Activated CD4-positive, alpha-beta memory T cell treated with anti-CD3 and anti-CD28 coated beads, Interleukin-2, amount 10 ng/mL, durations not matched to agents 7 days and 5 days (primary cell): ENCODE measurements around the gene OR2L8. TPM values are rescaled to one million over a fixed set of nuclear protein-coding genes. Genes with fewer than 3 reads are reported as not detected.

Source experiments
- CTCF ChIA-PET: fragments of 350-600 bp; sonication (Branson Sonifier 250); formaldehyde crosslinking; loops from one replicate; lab custom pipeline; 2021; ENCODE audit warnings: antibody characterized with exemption, inconsistent platforms; lab: Charles Lee
- POLR2A ChIA-PET: fragments of 350-600 bp; sonication (Branson Sonifier 250); formaldehyde crosslinking; loops from one replicate; lab custom pipeline; 2021; ENCODE audit warnings: antibody characterized with exemption; lab: Charles Lee
- DNase-seq: peaks from one replicate; pipeline ENCODE4 v3.0.0-alpha.2; 2020
- H3K27ac Mint-ChIP-seq: one replicate; pipeline ENCODE4 v1.8.0; 2021; ENCODE audit warnings: mild to moderate bottlenecking, mixed read lengths
- H3K27me3 Mint-ChIP-seq: one replicate; pipeline ENCODE4 v1.8.0; 2021; ENCODE audit warnings: mixed read lengths
- H3K36me3 Mint-ChIP-seq: one replicate; pipeline ENCODE4 v1.8.0; 2021; ENCODE audit warnings: low read depth, mixed read lengths
- H3K4me1 Mint-ChIP-seq: one replicate; pipeline ENCODE4 v1.8.0; 2021; ENCODE audit warnings: mixed read lengths
- H3K4me3 Mint-ChIP-seq: one replicate; pipeline ENCODE4 v1.8.0; 2021; ENCODE audit warnings: mild to moderate bottlenecking, mixed read lengths
- H3K9me3 Mint-ChIP-seq: one replicate; pipeline ENCODE4 v1.8.0; 2021; ENCODE audit warnings: mixed read lengths
- total RNA-seq, 2 experiments: library from RNA; stranded (reverse); gene quantifications; one replicate each; pipeline ENCODE4 v1.2.3, GENCODE V29; 2021

The OR2L8 gene, protein sequence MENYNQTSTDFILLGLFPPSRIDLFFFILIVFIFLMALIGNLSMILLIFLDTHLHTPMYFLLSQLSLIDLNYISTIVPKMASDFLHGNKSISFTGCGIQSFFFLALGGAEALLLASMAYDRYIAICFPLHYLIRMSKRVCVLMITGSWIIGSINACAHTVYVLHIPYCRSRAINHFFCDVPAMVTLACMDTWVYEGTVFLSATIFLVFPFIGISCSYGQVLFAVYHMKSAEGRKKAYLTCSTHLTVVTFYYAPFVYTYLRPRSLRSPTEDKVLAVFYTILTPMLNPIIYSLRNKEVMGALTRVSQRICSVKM
- not detected for total RNA-seq

GRCh38 chr1:247948558-247948957 lies at the start of gene OR2L8:
Gene OR2L8, plus strand, starts transcription at chr1:247948858. Its CDS starts 0 bp downstream, at chr1:247948858.
- H3K4me3 Mint-ChIP-seq = no peak within 1 kb of the TSS
- no peaks in the 10 kb centered on the region for H3K4me1 Mint-ChIP-seq
- H3K9me3 Mint-ChIP-seq = no peaks in the 10 kb centered on the region
- ChIA-PET CTCF (no interaction called here), POLR2A (no interaction called here)
- H3K27ac Mint-ChIP-seq = no peak within 1 kb of the TSS
- no peaks in the 10 kb centered on the region for H3K36me3 Mint-ChIP-seq
- H3K27me3 Mint-ChIP-seq = no peaks in the 10 kb centered on the region
- DNase-seq = no peak

DNA sequence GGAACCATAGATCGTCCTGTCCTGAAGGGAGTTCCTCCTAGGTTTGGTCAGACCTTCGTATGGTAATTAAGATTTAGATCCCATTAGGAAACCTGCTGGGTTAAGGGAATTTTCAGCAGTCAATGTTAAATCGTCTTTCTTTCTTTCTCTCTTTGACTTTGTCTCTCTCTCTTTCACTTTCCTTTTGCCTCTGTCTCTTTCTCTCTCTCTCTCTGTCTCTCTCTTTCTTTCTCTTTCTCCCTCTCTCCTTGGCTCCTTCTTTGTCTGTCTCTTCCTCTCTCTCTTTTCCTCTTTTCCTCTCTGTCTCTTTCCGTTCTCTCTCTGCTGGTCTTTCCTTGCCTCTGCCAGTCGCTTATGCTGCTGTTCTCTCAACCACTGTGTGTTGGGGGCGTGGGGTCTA lies 44.5 kb upstream of the OR2L8 start:
- Mint-ChIP-seq H3K36me3 (no peaks in the 10 kb centered on the region), H3K27ac (no peak overlapping the region), H3K4me3 (no peak overlapping the region), H3K27me3 (no peaks in the 10 kb centered on the region), H3K9me3 (no peaks in the 10 kb centered on the region), H3K4me1 (peaks cover 29% of the 10 kb centered on the region)
- DNase-seq = no peak
- ChIA-PET POLR2A (no interaction called here), CTCF (no interaction called here)

DNA sequence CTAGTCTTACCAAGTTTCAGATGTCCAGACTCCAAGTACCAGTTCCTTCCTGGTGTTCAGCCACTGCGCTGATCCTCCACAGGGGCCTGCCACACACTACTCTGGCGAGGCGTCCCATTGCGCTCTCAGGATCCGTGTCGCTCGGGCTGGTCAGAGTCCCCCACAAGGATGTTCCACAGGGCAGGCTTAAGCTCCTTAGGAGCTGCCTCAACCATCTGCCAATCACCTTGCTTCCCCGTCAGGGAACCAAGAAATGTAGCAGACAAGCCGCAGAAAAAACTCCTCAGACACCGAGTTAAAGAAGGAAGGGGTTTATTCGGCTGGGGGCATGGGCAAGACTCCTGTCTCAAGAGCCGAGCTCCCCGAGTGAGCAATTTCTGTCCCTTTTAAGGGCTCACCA lies 43.5 kb upstream of the OR2L8 start:
- H3K27ac Mint-ChIP-seq = no peak overlapping the region
- CTCF ChIA-PET = no interaction called here

GRCh38 chr1:247905910-247906503 lies 42.7 kb upstream of the OR2L8 start:
- no peaks in the 10 kb centered on the region for H3K36me3 Mint-ChIP-seq
- peak overlapping the region; percentile 21 for H3K27ac Mint-ChIP-seq
- H3K4me3 Mint-ChIP-seq = peak overlapping the region; percentile 66
- no peaks in the 10 kb centered on the region for H3K9me3 Mint-ChIP-seq
- ChIA-PET POLR2A (no interaction called here), CTCF (interaction anchor here (1.6 kb wide), 1 partner anchor 31 kb away, joined by 6 read pairs; no protein-coding TSS in a partner anchor)
- peaks cover 29% of the 10 kb centered on the region for H3K4me1 Mint-ChIP-seq
- no peaks in the 10 kb centered on the region for H3K27me3 Mint-ChIP-seq
- no peak for DNase-seq

More for the DNA sequence above, 43.5 kb upstream of the OR2L8 start:
- no peaks in the 10 kb centered on the region for H3K9me3 Mint-ChIP-seq
- no peaks in the 10 kb centered on the region for H3K36me3 Mint-ChIP-seq
- DNase-seq = no peak
- no peaks in the 10 kb centered on the region for H3K27me3 Mint-ChIP-seq
- no peak overlapping the region for H3K4me3 Mint-ChIP-seq
- POLR2A ChIA-PET = no interaction called here
- H3K4me1 Mint-ChIP-seq = peaks cover 29% of the 10 kb centered on the region

DNA sequence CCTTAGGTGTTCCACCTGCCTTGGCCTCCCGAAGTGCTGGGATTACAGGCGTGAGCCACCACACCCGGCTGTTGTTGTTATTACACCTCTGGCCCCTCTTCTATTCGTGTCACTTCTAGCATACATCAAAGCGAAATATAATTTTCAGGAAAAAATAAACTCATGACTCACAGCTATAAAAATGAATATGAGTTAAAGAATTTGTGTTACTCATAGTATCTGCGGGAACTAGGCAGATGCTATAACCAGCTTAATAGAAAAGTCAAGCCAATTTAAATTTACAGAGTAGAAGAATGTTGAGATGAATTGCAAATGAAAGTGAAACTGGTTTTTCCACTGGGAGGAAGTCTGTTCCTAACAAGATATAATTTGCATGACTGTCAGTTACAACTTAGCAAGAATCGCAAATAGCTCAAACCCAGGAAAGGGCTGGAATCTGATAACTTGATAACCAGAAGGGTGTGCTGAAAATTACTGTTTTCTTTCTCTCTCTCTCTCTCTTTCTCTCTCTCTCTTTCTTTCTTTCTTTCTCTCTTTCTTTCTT lies 42.1 kb upstream of the OR2L8 start:
- Mint-ChIP-seq H3K4me1 (peaks cover 29% of the 10 kb centered on the region), H3K27ac (peak overlapping the region; percentile 21), H3K27me3 (no peaks in the 10 kb centered on the region), H3K36me3 (no peaks in the 10 kb centered on the region), H3K4me3 (peak overlapping the region; percentile 66), H3K9me3 (no peaks in the 10 kb centered on the region)
- CTCF ChIA-PET = interaction anchor here (1.6 kb wide), 1 partner anchor 30 kb away, joined by 6 read pairs; no protein-coding TSS in a partner anchor
- DNase-seq = no peak
- POLR2A ChIA-PET = no interaction called here

GRCh38 chr1:247908766-247909165 lies 39.9 kb upstream of the OR2L8 start:
- POLR2A ChIA-PET = no interaction called here
- no peak for DNase-seq

GRCh38 chr1:247913786-247914185 lies 34.9 kb upstream of the OR2L8 start:
- no peaks in the 10 kb centered on the region for H3K36me3 Mint-ChIP-seq
- DNase-seq = no peak
- ChIA-PET CTCF (interaction anchor here (1.3 kb wide), 1 partner anchor 22 kb away, joined by 6 read pairs; no protein-coding TSS in a partner anchor), POLR2A (no interaction called here)
- no peaks in the 10 kb centered on the region for H3K27me3 Mint-ChIP-seq
- H3K4me1 Mint-ChIP-seq = no peaks in the 10 kb centered on the region
- H3K4me3 Mint-ChIP-seq = no peak overlapping the region
- no peaks in the 10 kb centered on the region for H3K9me3 Mint-ChIP-seq
- no peak overlapping the region for H3K27ac Mint-ChIP-seq

More at GRCh38 chr1:247908766-247909165, 39.9 kb upstream of the OR2L8 start:
- CTCF ChIA-PET = no interaction called here
- peaks cover 29% of the 10 kb centered on the region for H3K4me1 Mint-ChIP-seq
- H3K27ac Mint-ChIP-seq = no peak overlapping the region
- no peaks in the 10 kb centered on the region for H3K9me3 Mint-ChIP-seq
- no peaks in the 10 kb centered on the region for H3K27me3 Mint-ChIP-seq
- H3K4me3 Mint-ChIP-seq = no peak overlapping the region
- H3K36me3 Mint-ChIP-seq = no peaks in the 10 kb centered on the region

DNA sequence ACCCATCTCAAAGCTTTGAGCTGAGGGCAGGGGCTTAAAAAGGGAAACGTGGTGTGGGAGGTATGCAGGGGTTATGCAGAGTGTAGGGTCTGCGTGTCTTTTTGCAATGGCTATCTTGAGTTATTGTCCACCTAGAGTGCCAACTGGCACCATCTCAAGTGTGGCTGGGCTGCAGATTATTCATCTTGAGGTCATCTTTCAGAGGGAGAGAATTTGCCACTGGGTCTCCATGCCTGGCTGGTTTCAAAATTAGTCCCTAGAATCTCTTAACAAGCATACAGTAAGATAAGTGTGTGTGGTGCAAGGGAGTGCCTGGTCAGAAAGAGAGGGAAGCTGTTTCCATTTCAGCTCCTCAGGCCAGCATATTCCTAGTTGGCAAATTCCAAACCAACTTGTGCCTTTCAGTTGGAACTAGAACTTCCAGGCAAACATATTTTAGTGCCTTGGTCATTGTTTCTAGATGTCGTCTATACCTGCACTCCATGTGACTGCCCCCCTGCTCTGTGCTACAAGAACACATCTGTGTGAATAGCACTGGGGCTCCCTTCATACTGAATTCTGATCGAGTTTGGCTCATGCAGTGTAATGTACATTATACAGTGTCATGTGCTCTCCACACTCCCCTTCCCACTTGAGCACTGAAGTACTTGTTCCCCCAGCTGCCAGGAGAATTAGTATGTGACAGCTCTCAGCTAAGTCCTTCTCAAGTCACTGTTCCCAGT lies 33.6 kb upstream of the OR2L8 start:
- H3K36me3 Mint-ChIP-seq = no peaks in the 10 kb centered on the region
- no peaks in the 10 kb centered on the region for H3K27me3 Mint-ChIP-seq
- CTCF ChIA-PET = interaction anchor here (1.0 to 1.3 kb wide), 2 partner anchors 21 to 22 kb away, joined by 3 to 6 read pairs; no protein-coding TSS in a partner anchor
- H3K4me1 Mint-ChIP-seq = no peaks in the 10 kb centered on the region
- H3K4me3 Mint-ChIP-seq = no peak overlapping the region
- DNase-seq = no peak
- no peaks in the 10 kb centered on the region for H3K9me3 Mint-ChIP-seq
- POLR2A ChIA-PET = no interaction called here
- H3K27ac Mint-ChIP-seq = no peak overlapping the region

- Mint-ChIP-seq H3K27me3 (no peaks in the 10 kb centered on the region), H3K27ac (no peak within 1 kb of the TSS), H3K4me1 (no peaks in the 10 kb centered on the region), H3K36me3 (no peaks in the 10 kb centered on the region), H3K9me3 (no peaks in the 10 kb centered on the region), H3K4me3 (no peak within 1 kb of the TSS)
- ChIA-PET CTCF (no interaction called here), POLR2A (no interaction called here)
- no peak for DNase-seq
Measured at GRCh38 chr1:247919952-247920351, 28.7 kb upstream of the OR2L8 start, which contains the start of gene OR2T8. Gene OR2T8, plus strand, starts transcription at chr1:247920252. Its CDS starts 766 bp downstream, at chr1:247921018.

DNA sequence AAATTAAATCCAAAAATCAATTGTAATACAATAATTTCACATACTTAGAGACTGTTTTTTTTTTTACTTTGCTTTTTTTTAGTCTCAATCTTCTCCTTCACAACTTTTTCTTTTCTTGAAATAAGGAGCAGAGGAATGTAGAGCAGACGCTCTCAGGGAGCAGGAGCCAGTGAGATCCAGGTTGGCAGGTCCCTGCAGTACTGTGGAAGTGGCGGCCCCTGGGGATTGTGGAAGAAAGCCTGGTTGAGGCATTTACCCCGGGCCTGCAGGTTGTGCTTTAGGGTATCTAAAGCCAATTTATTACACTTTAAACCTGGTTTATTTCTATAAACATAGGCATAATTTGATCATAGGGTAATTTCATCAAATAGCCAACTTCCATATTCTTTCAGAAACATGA lies 24.7 kb upstream of the OR2L8 start:
- H3K9me3 Mint-ChIP-seq = no peaks in the 10 kb centered on the region
- no peak for DNase-seq
- H3K36me3 Mint-ChIP-seq = no peaks in the 10 kb centered on the region
- no peak overlapping the region for H3K4me3 Mint-ChIP-seq
- H3K27ac Mint-ChIP-seq = no peak overlapping the region
- no peaks in the 10 kb centered on the region for H3K27me3 Mint-ChIP-seq
- no peaks in the 10 kb centered on the region for H3K4me1 Mint-ChIP-seq
- POLR2A ChIA-PET = no interaction called here
- CTCF ChIA-PET = no interaction called here

- Mint-ChIP-seq H3K36me3 (no peaks in the 10 kb centered on the region), H3K9me3 (no peaks in the 10 kb centered on the region), H3K27ac (no peak within 1 kb of the TSS), H3K27me3 (no peaks in the 10 kb centered on the region), H3K4me1 (no peaks in the 10 kb centered on the region), H3K4me3 (no peak within 1 kb of the TSS)
- ChIA-PET CTCF (interaction anchor here (1.0 kb wide), 1 partner anchor 12 kb away, joined by 3 read pairs; no protein-coding TSS in a partner anchor), POLR2A (no interaction called here)
- DNase-seq = no peak
Measured at GRCh38 chr1:247924868-247925267, 23.8 kb upstream of the OR2L8 start, which contains the start of gene OR2AJ1. Gene OR2AJ1, plus strand, starts transcription at chr1:247924889. Its CDS starts 8,880 bp downstream, at chr1:247933769.

- peaks cover 8% of the 10 kb centered on the region for H3K9me3 Mint-ChIP-seq
- H3K27ac Mint-ChIP-seq = no peak overlapping the region
- H3K36me3 Mint-ChIP-seq = no peaks in the 10 kb centered on the region
- H3K4me3 Mint-ChIP-seq = no peak overlapping the region
- ChIA-PET POLR2A (no interaction called here), CTCF (no interaction called here)
- H3K4me1 Mint-ChIP-seq = peaks cover 2% of the 10 kb centered on the region
- no peaks in the 10 kb centered on the region for H3K27me3 Mint-ChIP-seq
- no peak for DNase-seq
Measured at GRCh38 chr1:247933989-247934388, 14.7 kb upstream of the OR2L8 start.

DNA sequence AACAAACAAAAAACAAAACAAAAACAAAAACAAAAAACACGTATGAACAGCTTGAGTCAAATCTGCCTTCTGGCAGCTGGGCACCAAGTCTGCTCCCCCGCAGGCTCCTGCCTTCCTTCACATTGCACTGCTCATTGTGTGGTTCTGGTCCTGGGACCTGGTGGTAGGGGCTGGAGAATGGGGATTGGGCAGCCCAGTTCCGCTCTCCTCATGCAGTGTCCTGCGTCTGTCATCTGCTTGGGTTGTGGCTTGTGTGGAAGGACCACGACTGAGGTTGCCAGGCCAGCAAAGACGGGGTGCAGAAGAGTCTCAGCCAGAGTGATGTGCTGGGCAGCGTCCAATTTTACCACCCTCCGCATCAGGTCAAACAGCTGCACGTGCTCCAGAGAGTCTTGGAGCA lies 12.9 kb upstream of the OR2L8 start:
- POLR2A ChIA-PET = no interaction called here
- Mint-ChIP-seq H3K4me1 (peaks cover 2% of the 10 kb centered on the region), H3K27ac (no peak overlapping the region), H3K4me3 (no peak overlapping the region), H3K27me3 (no peaks in the 10 kb centered on the region), H3K36me3 (no peaks in the 10 kb centered on the region), H3K9me3 (peaks cover 8% of the 10 kb centered on the region)
- CTCF ChIA-PET = interaction anchor here (0.8 to 1.8 kb wide), 2 partner anchors 14 to 22 kb away, joined by 3 to 6 read pairs; no protein-coding TSS in a partner anchor
- no peak for DNase-seq
